Erythroblast (primary cell): ENCODE data around the gene HIBCH.

Experiments used
- GATA1 ChIP-seq: IDR thresholded peaks from 2 replicates; pipeline ENCODE4 v1.6.1; 2011; ENCODE audit warnings: low read depth, mild to moderate bottlenecking, control low read depth, low read length, moderate library complexity
- POLR2A ChIP-seq: IDR thresholded peaks from 2 replicates; pipeline ENCODE4 v1.6.1; 2011; ENCODE audit warnings: mild to moderate bottlenecking, low read length

GRCh38 chr2:190173392-190173791 is 146.2 kb downstream of the HIBCH start:
- TF ChIP-seq POLR2A = no peak
- TF ChIP-seq GATA1 = no peak
